Measurements from ENCODE around the gene PLXND1. TPM values are rescaled to one million over a fixed set of nuclear protein-coding genes. Genes with fewer than 3 reads are reported as not detected.

PLXND1 gene
- total RNA-seq, 1 experiment from 2014 or later = 47.3 TPM

DNA sequence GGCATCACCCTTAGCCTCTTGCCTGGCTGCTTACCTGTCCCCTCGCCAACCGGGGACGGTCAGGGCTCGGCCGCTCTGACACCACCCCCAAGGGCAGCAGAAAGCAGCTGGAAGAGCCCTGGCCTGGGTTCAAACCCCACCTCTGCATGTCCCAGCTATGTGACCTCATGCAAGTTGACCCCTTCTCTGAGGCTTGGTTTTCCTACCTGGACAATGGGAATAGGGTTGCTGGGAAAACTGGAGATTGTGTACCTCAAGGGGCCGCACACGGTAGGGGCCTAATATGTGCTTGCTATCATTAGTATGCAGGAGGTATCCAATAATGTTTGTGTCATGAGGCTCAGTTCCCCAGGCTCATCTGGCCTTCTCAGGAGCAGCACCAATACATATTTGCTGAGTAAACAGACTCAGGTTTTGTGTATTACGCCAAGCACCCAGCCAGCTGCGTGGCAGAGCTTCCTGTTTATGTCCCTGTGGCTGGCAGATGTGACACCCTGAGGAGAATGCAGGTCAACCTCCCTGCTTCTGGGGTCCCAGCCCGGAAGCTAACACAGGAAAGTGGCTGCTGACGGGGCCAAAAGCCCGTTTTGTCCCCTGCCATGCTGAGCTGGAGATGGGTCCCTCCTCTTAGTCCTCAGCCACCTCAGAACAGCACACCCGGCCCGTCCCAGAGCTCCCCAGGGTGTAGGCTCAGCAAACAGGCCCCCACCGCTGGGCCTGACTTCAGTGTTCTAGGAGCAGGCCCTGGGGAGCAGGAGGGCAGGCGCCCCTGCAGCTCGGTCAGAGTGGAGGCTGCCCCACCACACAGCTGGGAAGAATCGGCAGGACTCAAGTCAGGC is 29.7 kb downstream of the PLXND1 start:
- ChIA-PET POLR2A (no interaction called here), RAD21 (ENCODE audit: low non-redundant PET in 1 of 2, low total read pairs in 2 of 2, uncharacterized antibody in 2 of 2, unreplicated experiment in 2 of 2) (no interaction called here), CTCF (no interaction called here)
- H3K9me2 ChIP-seq (ENCODE audit: insufficient read depth) = no peaks in the 10 kb centered on the region
- H3K4me2 ChIP-seq (ENCODE audit: low read length) = no peak overlapping the region
- DNase-seq (ENCODE audit: low read depth, low spot score) (no peak), ATAC-seq (no peak)
- intact Hi-C loops (cut with micrococcal nuclease) = no loop called here
- BruUV-seq (replicated peaks) = no TSS peak
- H3K9ac ChIP-seq (ENCODE audit: low read length) = no peak overlapping the region
- no peak overlapping the region for H3K4me3 ChIP-seq (replicated peaks in 1 of 2; ENCODE audit: low read depth in 1 of 2, low read length in 2 of 2)
- H3K9me3 ChIP-seq (ENCODE audit: control insufficient read depth in 1 of 2, insufficient read depth in 1 of 2, low read depth in 1 of 2, low read length in 2 of 2) = no peaks in the 10 kb centered on the region
- no peaks in the 10 kb centered on the region for H4K20me1 ChIP-seq (ENCODE audit: insufficient read depth)
- H3K36me3 ChIP-seq (ENCODE audit: control insufficient read depth in 1 of 2, insufficient read depth in 2 of 2, low read length in 2 of 2) = no peaks in the 10 kb centered on the region; a peak in 1 of 4 replicates
- no peaks in the 10 kb centered on the region for H3K27me3 ChIP-seq (ENCODE audit: insufficient read depth, low read length)
- no peak overlapping the region for H3K27ac ChIP-seq (ENCODE audit: low read depth, low read length)
- no peaks in the 10 kb centered on the region for H3K79me2 ChIP-seq (ENCODE audit: insufficient read depth, low read length)
- H2AFZ ChIP-seq (ENCODE audit: low read depth, low read length, poor library complexity, severe bottlenecking) = no peak overlapping the region
- TF ChIP-seq SP1 (IDR thresholded peaks at IDR 0.05; ENCODE audit: low read depth) (no peak), ELF1 (IDR thresholded peaks at IDR 0.05; ENCODE audit: borderline replicate concordance, low read depth) (no peak), CBX3 (IDR thresholded peaks at IDR 0.05; ENCODE audit: low read depth) (no peak), JUND (IDR thresholded peaks at IDR 0.05) (no peak), ZNF274 (IDR thresholded peaks at IDR 0.05; ENCODE audit: low read depth, low read length) (no peak), TCF7L2 (IDR thresholded peaks at IDR 0.05; ENCODE audit: borderline replicate concordance, extremely low read depth, insufficient read depth, insufficient read length) (no peak), EZH2 (IDR thresholded peaks at IDR 0.05) (no peak), EZH2phosphoT487 (IDR thresholded peaks at IDR 0.05; ENCODE audit: borderline replicate concordance) (no peak), YY1 (IDR thresholded peaks at IDR 0.05; ENCODE audit: extremely low read depth, insufficient replicate concordance, low read depth, low read length) (no peak), SRF (IDR thresholded peaks at IDR 0.05; ENCODE audit: low read depth) (no peak)
- TF ChIP-seq, protein P1, sequence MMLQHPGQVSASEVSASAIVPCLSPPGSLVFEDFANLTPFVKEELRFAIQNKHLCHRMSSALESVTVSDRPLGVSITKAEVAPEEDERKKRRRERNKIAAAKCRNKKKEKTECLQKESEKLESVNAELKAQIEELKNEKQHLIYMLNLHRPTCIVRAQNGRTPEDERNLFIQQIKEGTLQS (IDR thresholded peaks at IDR 0.05) = no peak
- TF ChIP-seq, protein P2, sequence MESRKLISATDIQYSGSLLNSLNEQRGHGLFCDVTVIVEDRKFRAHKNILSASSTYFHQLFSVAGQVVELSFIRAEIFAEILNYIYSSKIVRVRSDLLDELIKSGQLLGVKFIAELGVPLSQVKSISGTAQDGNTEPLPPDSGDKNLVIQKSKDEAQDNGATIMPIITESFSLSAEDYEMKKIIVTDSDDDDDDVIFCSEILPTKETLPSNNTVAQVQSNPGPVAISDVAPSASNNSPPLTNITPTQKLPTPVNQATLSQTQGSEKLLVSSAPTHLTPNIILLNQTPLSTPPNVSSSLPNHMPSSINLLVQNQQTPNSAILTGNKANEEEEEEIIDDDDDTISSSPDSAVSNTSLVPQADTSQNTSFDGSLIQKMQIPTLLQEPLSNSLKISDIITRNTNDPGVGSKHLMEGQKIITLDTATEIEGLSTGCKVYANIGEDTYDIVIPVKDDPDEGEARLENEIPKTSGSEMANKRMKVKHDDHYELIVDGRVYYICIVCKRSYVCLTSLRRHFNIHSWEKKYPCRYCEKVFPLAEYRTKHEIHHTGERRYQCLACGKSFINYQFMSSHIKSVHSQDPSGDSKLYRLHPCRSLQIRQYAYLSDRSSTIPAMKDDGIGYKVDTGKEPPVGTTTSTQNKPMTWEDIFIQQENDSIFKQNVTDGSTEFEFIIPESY (IDR thresholded peaks at IDR 0.05; ENCODE audit: extremely low read depth, insufficient replicate concordance, low read length) = no peak
- TF ChIP-seq, protein P3, sequence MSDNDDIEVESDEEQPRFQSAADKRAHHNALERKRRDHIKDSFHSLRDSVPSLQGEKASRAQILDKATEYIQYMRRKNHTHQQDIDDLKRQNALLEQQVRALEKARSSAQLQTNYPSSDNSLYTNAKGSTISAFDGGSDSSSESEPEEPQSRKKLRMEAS (IDR thresholded peaks at IDR 0.05) = no peak
- no peaks in the 10 kb centered on the region for H3K4me1 ChIP-seq (ENCODE audit: control insufficient read depth in 1 of 2, insufficient read depth in 2 of 2, low read length in 2 of 2)

Data from HCT116 (cell line).